ENCODE results near the gene FAM168A.

GRCh38 chr11:73506038-73506437 lies 91.9 kb downstream of the FAM168A start:
- TF ChIP-seq ATF3 (CRISPR knock-in tag; conservative IDR thresholded peaks at IDR 0.05) = no peak
- TF ChIP-seq CTCF (IDR thresholded peaks at IDR 0.05) = no peak
- no peak for TF ChIP-seq MXD4 (CRISPR knock-in tag; IDR thresholded peaks at IDR 0.05; ENCODE audit: borderline replicate concordance)
- no peak for TF ChIP-seq KAT7 (CRISPR knock-in tag; IDR thresholded peaks at IDR 0.05; ENCODE audit: borderline replicate concordance)
- no peak for TF ChIP-seq ZNF121 (CRISPR knock-in tag; IDR thresholded peaks at IDR 0.05)
- no peak for TF ChIP-seq ZNF138 (CRISPR knock-in tag; conservative IDR thresholded peaks at IDR 0.05)
- TF ChIP-seq JUN (CRISPR knock-in tag; IDR thresholded peaks at IDR 0.05) = no peak
- TF ChIP-seq TP53 (CRISPR knock-in tag; IDR thresholded peaks at IDR 0.05) = no peak
